Measurements from ENCODE around the gene CFL1.

DNA sequence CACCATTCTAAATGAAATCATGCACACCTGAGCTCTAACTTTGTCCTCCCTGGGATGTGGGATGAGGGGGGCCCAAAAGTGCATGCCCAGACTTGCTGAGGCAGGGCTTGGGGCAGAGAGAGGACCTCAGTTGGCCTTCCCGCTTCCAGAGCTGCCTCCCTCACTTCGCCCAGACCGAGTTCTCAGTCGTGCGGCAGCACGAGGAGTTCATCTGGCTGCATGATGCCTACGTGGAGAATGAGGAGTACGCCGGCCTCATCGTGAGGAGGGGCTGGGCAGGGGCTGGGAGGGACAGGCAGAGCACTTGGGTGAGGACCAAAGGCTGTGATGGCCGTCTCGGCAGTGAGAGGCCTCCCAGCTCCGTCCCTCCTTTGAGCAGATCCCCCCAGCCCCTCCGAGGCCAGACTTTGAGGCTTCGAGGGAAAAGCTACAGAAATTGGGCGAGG is 8.2 kb downstream of the CFL1 start:
- TF ChIP-seq, protein P1, sequence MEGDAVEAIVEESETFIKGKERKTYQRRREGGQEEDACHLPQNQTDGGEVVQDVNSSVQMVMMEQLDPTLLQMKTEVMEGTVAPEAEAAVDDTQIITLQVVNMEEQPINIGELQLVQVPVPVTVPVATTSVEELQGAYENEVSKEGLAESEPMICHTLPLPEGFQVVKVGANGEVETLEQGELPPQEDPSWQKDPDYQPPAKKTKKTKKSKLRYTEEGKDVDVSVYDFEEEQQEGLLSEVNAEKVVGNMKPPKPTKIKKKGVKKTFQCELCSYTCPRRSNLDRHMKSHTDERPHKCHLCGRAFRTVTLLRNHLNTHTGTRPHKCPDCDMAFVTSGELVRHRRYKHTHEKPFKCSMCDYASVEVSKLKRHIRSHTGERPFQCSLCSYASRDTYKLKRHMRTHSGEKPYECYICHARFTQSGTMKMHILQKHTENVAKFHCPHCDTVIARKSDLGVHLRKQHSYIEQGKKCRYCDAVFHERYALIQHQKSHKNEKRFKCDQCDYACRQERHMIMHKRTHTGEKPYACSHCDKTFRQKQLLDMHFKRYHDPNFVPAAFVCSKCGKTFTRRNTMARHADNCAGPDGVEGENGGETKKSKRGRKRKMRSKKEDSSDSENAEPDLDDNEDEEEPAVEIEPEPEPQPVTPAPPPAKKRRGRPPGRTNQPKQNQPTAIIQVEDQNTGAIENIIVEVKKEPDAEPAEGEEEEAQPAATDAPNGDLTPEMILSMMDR (IDR thresholded peaks at IDR 0.05; ENCODE audit: low read length) = no peak
- no peak for TF ChIP-seq EZH2 (optimal IDR thresholded peaks at IDR 0.05; ENCODE audit: low read depth, low read length)
- no peak for TF ChIP-seq EZH2phosphoT487 (IDR thresholded peaks at IDR 0.05; ENCODE audit: low read length)

Data from MM.1S (cell line).